Retina (tissue), 1 donor: ENCODE results near the gene AFMID.
"Not testable (repeated sequence)": the region's sequence is repeated elsewhere in the genome, so short reads cannot be mapped to it uniquely, and the experiment has no call there.

Experiments
- DNase-seq: peaks from one replicate; pipeline ENCODE4 v3.0.0-alpha.2; 2016

The AFMID gene

DNA sequence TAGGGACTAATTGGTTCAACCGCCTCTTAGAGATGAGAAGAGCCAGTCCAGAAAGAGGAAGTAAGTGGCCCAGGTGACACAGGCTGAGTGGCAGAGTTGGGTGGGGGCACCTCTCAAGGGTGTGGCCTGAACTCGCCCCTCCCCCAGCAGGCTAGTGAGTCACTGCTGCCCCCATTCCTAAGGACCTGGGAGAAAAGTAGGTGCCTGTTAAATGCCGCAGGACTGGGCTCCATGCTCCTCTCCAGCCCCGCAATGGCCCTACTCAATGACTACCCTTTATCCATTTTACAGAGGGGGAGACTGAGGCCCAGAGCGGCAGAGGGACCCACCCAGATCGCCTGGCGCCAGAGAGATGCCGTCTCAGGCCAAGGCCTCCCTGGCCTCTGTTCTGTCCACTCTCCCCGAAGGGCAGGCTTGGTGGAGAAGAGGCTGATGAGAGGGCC, 52.3 kb downstream of the AFMID start:
- no peak for DNase-seq

DNA sequence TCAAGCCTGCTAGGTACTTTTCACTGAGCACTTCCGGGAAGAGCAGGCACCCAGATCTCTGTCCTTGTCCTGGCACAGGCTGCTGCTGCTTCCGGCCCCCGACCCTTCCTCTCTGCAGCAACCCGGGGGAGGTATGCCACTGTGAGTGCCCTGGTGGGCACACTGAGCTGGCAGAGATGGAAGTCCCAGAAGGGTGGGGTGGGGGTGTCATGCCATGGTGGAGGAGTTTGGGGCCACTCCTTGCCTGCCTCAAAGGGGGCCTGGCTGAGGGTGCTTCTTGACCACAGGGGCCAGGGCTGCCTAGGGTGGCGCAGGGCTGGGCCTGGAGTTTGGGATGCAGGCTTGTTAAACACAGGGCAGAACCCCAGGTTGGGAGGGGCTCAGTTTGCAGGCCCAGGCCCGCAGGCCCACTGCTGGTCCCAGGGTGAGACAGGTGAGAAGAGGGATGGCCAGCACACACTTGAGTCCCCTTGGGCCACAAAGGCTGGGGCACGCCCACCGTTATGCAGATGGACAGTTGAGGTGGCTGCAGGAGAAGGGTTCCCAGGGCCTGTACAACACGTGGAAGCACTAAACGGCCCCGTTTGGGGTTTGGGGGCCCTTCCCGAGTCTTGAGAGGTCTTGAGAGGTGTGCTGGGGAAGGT, 53.0 kb downstream of the AFMID start:
- DNase-seq: no peak

DNA sequence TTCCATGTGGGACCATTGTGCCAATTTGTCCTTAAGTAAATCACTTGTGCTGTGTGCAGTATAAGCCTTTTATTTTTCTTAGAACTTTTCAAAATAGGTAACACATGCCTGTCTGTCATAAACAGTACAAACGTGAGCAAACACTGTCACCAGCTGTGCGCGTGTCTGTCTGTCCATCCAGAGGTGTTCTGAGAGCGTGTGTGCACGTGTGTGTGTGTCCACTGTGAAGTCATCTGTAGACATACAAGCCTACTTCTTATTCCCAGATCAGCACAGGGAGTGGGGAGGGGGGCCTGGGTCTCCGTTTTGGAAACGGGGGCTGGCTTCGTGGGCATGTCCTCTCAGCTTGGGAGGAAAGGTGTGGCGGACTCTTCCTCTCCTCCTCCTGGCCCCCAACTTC, 53.7 kb downstream of the AFMID start:
- DNase-seq: no peak

DNA sequence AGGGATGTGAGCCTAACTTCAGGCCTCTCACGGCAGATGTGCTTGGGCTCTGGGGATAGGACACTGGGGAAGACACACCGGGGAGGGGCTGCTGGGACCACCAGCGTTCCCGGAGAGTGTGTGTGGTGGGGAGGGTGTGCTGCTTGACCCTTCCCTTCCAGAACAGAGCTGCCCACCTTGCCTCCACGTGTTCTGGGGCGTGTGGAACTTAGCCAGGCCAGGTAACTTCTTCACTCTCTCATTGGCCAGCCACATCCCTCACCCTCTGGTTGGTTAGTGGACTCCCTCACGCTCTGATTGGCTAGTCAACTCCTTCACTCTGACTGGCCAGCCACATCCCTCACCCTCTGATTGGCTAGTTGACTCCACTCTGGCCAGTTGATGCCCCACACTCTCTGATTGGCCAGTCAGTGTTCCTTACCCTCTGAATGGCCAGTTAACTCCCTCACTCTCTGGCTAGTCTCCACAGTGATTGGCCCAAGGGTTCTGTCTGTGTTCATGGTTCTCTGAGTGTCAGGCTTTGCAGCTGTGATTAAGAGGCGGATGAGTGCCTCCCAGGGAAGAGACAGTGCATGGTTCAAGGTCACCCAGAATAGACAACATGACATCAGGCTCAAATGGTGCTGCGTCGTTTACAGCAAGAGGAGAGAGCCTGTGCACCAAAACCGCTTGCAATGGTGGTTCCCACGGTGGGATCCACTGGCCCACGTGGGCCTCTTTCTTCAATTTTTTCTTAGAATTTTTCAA, 54.3 kb downstream of the AFMID start:
- peak; percentile 37 for DNase-seq

DNA sequence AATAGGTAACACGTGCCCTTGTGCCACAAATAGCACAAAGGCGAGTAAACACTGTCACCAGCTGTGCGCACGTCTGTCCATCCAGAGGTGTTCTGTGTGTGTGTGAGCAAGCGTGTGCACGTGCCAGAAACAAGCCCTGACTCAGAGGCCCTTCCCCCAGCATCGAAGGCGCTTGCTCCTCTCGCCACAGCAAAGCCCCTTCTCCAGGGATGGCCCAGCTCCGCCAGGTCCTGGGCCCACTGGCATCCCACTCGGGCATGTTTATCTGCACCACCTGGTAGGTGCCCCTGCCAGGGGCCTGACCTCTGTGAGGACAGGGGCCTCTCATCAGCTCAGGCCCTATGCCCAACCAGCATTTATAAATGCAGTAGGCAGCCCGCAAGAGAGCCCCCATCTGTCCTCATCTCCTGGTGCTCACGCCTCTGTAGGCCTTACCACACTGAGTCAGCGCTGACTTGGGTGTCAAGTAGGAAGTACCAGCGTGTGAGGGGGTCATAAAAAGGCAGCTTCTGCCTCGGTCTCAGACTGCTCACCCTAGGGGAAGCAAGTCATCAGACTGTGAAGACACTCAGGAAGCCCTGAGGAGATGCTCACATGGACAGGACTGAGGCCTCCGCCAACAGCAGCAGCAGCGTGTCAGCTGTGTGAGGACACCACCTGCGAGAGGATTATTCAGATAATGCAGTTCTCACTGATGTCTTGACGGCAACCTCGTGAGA, 55.0 kb downstream of the AFMID start:
- peak; percentile 28 for DNase-seq

DNA sequence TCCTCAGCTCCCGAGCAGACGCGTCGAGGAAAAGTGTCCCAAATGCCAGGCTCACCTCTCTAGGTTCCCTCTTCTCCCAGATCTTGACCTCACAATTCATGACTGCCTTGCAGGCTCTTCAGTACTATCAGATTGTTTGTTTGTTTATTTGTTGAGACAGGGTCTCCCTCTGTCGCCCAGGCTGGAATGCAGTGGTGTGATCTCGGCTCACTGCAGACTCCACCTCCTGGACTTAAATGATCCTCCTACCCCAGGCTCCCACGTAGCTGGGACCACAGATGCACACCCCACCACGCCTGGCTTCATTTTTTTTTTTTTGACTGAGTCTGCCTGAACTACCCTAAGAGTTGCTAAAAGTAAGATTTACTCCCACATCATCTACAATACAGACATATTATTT, 60.1 kb downstream of the AFMID start:
- no peak for DNase-seq

DNA sequence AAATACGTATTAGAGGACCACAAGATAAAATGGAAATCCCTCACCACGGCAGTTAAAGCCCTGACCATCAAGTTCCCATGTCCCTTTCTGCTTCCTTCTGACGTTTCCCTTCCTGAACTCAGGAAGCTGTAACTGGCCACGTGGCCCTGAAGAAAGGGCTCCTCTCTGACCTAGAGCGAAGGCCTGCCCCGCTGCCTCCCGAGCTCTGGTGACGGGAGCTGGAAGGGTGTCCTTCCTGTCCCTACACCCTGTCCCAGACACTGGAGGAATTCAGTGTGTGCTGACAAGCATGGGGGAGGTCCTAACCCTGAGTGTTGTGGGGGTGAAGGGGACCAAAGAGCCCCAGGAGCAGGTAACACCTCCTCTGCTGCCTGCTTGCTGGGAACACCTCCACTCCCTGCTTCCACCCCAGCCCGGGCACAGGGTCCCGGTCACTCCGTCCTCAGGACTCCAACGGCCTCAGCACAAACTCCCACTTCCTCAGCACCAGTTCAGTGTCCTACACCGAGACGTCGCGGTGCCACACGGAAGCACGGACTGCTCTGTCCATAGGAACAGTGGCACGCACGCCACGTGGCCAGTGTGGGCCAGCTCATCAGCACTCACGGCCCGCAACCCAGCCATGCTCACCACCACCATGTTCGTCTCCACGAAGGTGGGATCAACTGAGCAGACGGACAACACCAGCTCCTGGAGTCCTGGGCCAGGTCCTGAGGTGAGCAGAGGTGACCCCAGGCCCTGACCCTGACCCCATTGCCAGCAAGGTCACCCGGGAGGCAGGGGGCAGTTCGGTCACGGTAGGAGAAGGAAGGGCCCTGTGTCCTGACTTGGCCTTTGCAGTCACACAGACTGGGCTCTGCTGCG, 61.1 kb downstream of the AFMID start:
- DNase-seq: no peak

DNA sequence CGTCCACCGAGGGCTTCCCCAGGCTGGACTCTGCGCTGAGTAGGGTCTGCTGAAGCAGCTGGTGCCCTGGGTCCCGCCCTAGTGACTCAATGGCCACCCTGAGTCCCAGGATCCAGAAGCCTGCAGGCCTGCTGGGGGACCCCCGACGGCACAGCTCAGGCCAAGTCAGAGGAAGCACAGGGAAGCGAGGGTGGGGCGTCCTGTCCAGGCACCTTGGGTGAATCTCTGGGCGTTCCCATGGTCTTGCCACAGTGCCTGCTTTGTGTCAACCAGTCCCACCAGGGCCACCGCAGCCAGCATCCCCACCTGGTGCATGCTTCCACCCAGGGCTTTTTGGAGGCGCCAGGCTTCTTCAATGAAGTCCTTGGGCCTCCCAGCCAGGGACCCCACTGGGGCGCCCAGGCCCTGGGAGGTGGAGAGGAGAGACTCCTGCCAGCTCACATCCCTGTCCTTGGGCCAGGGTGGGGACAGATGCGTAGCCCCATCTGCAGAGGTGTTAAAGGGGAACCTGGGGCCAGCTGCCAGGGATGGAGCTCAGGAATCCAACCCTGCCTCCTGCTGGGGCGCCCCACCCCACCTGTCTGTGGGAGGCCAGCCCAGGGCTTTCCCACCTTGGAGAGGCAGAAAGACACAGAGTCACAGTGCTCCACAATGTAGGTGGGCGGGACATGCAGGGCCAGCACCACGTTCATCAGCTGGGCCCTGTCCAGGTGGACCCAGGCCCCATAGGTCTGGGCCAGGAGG, 62.1 kb downstream of the AFMID start:
- DNase-seq: no peak

DNA sequence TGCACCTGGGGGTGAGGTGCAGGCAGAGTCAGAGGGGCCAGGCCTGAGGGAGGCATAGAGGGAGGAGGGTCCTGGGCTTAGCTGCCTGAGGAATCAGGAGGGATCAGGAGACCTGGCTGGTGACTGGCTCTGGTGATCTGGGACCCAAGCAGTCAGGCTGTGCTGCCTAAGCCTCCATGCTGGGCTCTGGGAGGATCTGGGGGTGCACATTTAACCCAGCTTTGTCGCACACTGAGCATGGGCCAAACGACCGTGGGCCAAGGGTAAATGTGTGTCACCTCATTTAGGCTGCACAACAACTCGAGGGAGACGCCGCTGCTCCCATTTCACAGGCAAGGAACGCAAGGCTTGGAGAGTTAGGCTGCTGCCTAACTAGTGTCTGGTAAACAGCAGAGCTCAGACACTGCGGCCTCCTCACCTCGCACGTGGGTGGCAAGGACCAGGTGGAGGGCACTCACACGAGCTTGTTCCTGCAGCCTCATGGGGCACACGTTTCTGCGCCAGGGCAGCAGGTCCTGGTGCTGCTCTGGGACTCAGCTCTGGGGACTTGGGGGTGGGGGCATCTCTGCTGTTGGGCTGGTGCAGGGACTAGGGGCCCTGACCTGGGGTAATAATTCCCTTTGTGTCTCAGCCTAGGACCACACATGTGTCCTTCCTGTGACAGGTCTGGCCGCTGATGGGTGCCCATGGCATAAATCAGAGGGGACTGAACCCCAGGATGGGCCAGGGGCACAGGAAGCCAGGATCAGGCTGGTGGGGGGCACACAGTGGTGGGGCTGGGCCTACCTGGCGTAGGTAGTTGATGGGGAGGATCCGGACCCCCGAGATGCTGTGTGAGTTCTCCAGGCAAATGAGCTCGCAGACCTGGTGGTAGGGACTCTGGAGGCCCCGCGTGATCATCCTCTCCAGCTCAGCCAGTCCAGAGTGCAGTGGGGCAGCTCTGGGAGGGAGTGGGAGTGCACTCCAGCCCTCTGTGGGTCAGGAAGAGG, 63.0 kb downstream of the AFMID start:
- DNase-seq: no peak

DNA sequence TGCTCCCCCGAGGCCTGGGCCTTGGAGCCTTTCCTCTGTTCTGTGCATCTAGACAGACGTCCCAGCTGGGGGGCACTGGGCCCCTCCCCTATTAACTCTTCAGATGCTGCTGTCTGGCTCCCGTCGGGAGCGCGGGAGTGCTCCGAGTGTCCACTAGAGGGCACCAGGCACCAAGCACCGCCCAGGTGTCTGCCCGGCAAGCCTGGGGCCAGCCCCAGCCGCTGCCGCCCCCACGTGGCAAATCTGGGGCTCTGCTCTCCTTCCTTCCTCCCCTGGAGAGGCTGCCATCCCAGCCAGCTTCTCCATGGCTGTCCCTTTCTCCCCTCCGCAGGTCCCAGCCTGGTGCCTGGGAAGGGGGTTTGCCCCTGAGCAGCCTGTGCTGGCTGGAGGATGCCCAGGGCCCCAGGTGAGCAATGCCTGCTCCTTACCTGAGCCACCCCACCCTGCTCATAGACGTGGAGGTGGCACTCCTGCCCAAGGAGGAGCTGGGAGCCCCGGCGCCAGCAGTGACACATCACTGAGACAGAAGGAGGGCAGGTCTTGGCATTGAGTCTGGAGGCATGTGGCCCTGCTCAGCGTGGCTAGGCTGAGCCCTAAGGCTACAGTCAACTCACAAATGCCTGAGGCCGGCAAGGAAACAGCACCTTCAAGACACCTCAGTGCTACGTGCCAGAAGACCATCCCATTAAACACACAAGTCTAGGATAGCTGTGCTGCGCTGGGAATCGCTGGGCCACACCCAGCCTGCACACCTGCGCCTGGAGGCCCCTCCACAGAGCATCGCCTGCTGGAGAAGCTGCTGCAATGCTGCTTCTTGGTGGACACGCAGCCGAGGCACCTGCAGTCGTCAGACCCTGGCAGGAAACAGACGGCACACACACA, 64.0 kb downstream of the AFMID start:
- peak; percentile 94 for DNase-seq

DNA sequence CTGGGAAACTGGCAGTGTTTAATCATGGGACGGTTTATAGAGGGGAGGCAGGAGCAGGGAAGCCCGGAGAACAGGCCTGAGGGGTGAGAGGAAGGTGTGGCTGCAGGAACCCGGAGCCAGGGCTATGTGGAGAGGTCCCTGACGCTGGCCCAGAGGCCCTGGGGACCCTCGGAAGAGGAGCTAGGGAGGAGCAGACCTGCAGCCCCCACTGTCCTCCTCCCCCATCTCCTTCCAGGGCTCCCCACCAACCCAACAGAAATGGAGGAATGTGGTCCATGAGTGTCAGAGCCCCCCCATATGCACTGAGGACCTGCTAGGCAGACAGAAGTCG, 64.6 kb downstream of the AFMID start:
- DNase-seq: no peak

DNA sequence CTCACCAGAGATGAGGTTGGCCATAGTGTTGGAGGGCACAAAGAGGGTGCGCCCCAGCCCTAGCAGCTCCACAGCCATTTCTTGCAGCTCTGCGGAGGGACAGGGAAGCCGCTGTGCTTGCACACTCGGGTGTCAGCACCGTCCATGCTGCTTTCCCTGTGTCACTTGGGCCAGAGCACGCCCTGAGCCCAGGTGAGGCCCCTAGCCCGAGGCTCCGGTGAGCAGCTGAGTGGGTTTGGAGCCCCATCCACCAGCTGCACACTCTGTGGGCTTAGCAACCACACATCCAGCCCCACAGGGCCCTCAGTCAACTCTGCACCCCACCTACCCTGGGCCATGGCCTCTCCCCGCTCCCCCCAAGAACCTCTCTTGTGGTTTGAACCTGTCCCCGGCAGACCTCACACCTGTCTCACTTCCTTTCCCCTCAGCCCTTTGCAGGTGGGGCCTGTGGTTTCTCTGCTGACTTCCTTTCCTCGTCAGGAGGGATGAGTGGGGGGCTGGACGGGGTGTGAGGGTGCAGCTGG, 65.0 kb downstream of the AFMID start:
- no peak for DNase-seq

DNA sequence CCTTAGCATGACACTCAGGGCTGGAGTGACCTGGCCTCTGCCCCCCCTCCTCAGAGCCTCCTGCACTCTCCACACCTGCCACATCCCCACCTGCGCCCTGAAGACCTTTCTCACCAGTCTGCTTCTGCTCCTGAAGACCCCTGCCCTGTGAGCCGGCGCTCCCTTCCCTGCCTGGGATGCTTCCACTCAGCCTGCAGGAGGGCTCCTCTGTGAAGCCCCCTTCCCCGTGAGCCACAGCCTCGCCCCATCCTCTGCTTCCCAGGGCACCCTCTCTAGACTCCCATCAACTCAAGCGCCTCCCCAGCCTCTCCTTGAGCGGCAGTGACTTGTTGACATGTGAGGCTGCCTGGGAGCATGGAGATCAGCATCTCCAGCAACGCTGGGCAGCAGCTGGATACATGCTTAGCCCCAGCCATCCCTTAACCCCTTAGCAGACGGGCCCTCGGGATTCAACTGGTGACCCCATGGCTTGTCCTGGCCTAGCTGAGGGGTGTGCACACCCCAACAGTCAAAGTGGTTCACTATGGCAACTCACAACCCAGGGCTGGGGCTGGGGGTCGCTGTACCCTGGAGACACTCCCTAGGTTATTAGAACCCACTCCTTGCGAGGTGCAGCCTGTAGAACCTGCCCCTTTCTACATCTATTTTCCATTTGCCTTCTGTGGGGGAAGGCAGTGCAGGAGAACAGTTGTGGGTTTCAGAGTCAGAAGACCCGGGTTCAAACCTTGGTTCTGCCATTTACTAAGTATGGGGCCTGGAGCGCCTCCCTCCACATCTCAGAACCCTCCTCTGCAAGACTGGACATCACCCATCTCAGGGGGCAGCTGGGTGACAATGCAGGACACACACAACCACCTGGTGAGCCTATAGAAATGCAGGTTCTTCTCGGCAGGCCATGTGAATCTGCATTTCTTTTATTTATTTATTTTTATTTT, 65.8 kb downstream of the AFMID start:
- no peak for DNase-seq

DNA sequence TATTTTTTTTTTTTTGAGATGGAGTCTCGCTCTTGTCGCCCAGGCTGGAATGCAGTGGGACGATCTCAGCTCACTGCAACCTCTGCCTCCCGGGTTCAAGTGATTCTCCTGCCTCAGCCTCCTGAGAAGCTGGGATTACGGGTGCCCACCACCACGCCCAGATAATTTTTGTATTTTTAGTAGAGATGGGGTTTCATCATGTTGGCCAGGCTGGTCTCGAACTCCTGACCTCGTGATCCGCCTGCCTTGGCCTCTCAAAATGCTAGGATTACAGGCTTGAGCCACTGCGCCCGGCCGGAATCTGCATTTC, 66.4 kb downstream of the AFMID start:
- DNase-seq: not testable (repeated sequence)

DNA sequence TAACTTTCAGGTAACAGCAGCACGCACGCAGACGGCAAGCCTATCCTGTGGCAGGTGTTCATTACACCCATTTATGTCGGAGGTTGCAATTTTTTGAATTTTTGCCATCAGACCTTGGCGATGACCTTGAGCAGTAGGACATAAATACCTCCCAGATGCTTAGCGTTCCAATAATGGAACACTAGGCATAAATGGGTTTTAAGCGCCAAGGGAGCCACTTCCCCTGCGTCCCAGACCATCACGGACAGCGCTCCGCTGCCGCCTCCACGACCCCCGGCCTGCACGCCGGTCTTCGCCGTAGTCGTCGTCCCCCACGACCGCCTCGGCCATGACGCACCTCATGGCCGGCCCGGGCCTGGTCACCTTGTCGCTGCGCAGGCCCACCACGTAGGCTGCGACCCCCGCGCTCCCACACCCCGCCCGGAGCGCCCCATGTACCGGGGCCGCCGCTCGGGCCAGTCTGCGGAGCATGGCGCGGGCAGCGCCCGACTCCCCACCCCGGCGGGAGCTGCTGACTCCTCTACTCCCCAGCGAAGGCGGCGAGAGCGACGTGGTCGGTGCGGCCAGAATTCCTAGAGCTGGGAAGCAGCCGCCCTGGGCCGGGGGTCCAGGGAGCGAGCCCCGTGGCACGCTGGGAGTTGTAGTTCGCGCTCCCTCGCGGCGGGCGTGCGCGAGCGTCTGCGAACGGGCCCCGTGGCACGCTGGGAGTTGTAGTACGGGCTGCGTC, 66.9 kb downstream of the AFMID start:
- peak; percentile 97 for DNase-seq

DNA sequence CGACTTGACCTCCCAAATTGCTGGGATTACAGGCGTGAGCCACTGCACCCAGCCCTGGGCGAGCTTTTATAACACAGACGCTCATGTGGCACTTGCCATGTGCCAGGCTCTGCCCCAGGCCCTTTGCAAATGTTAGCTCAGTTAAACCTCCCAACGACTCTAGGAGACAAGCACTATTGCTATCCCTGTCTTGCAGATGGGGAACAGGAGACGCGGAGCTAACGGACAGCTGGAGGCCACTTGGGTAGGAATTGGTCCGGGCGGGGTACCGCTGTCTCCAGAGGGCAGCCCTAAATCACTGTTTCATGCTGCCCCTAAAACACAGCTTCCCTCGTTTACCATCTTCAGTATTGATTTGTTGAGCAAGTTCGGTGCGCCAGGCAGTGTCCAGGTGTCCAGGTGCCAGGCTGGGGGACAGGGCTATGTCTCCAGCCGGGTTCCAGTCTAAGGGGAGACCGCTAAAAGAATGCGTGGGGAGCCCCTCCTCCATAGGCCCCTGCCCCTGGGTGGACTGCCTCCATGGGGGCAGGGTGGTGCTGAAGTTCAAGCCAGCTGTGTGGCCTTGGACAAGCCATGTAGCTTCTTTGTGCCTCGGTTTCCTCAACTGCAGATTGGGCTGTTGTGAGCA, 68.0 kb downstream of the AFMID start:
- DNase-seq: no peak

DNA sequence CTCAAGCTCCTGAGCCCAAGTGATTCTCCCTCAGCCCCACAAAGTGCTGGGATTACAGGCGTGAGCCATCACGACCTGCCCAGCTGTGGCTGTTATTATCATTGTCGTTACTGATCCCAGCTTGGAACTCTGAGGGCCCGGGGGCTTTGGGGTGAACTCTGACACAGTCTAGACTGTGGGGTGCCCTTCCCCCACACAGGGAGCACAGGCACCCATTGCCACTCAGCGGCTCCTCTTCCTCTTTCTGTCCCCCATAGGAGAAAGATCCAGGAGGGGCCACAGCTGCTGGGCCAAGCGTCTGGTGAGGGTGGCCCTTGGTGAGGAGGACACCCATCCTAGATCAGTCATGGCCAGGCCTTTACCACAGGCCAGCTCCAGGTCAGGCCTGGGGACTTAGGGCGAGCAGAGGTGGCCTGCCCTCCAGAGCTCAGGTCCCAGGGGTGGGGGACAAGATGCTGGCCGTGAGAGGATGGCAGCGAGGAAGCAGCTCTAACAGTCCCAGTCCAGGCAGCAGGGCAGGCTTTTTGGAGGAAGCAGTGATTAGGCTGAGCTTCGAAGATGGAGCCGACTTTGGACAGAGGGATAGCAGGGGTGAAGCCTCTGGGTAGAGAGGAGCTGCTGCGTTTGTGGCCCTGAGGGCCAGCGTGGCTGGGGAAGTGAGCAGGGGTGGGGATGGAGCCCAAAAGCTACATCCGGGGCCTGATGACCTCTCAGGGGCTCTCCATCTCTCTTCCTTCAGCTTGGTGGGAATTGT, 69.0 kb downstream of the AFMID start:
- DNase-seq: no peak
